ENCODE results near the gene LRRN4CL.
"Not testable (repeated sequence)": the region's sequence is repeated elsewhere in the genome, so short reads cannot be mapped to it uniquely, and the experiment has no call there.

Gene LRRN4CL

GRCh38 chr11:62675415-62675814 is 13.9 kb downstream of the LRRN4CL start:
- not testable (repeated sequence) for DNase-seq

GRCh38 chr11:62673196-62673525 is 16.2 kb downstream of the LRRN4CL start:
- no peak for DNase-seq

GRCh38 chr11:62671608-62672389 is 17.5 kb downstream of the LRRN4CL start, which contains the start of the genes LBHD1 and UQCC3:
TSS of gene LBHD1 (minus strand) at chr11:62672267. CDS start at chr11:62670031, 2,236 bp downstream.
TSS of gene UQCC3 (plus strand) at chr11:62671673. CDS start at chr11:62671746, 73 bp downstream.
- DNase-seq = peak; percentile 79 to 87

- DNase-seq = no peak
Measured at GRCh38 chr11:62671236-62671607, 18.1 kb downstream of the LRRN4CL start.

GRCh38 chr11:62669420-62670161 is 19.7 kb downstream of the LRRN4CL start:
- no peak for DNase-seq

- no peak for DNase-seq
Measured at GRCh38 chr11:62667460-62667859, 21.9 kb downstream of the LRRN4CL start.

GRCh38 chr11:62666259-62666926 is 22.9 kb downstream of the LRRN4CL start:
- DNase-seq = no peak

- peak in 1 of 2 experiments; percentile 33 for DNase-seq
Measured at GRCh38 chr11:62665599-62666258, 23.6 kb downstream of the LRRN4CL start.

- DNase-seq = peak; percentile 92 to 93
Measured at GRCh38 chr11:62665075-62665598, 24.2 kb downstream of the LRRN4CL start, which contains the start of the genes C11orf98 and CSKMT. TSS of gene C11orf98 (minus strand) at chr11:62665210. CDS start at chr11:62665169, 41 bp downstream. TSS of gene CSKMT (plus strand) at chr11:62665312. CDS start at chr11:62665880, 568 bp downstream.

GRCh38 chr11:62664405-62665074 is 24.8 kb downstream of the LRRN4CL start:
- DNase-seq = peak; percentile 56 to 64

GRCh38 chr11:62656796-62657429 is 32.4 kb downstream of the LRRN4CL start:
- no peak for DNase-seq

GRCh38 chr11:62654297-62654696 is 35.0 kb downstream of the LRRN4CL start:
- no peak for DNase-seq

- DNase-seq = no peak
Measured at GRCh38 chr11:62652161-62653006, 36.9 kb downstream of the LRRN4CL start.

GRCh38 chr11:62650283-62650682 is 39.0 kb downstream of the LRRN4CL start:
- DNase-seq = not testable (repeated sequence)

GRCh38 chr11:62649486-62649885 is 39.8 kb downstream of the LRRN4CL start:
- DNase-seq = no peak

- DNase-seq = no peak
Measured at GRCh38 chr11:62648967-62649364, 40.4 kb downstream of the LRRN4CL start.

- no peak for DNase-seq
Measured at GRCh38 chr11:62648185-62648966, 41.0 kb downstream of the LRRN4CL start.

GRCh38 chr11:62647609-62648005 is 41.7 kb downstream of the LRRN4CL start:
- no peak for DNase-seq

GRCh38 chr11:62646825-62647608 is 42.3 kb downstream of the LRRN4CL start:
- DNase-seq = no peak

Data from NCI-H2081 (cell line).